Frontal cortex (tissue), 4 donors: ENCODE measurements around the gene COASY. TPM values are rescaled to one million over a fixed set of nuclear protein-coding genes. Genes with fewer than 3 reads are reported as not detected.
A peak's percentile ranks its signal among the peaks of the same experiment; 100 is the strongest.
"Not testable (repeated sequence)": the region's sequence is repeated elsewhere in the genome, so short reads cannot be mapped to it uniquely, and the experiment has no call there.

Experiments used
- DNase-seq, 2 donors: peaks; one replicate each; pipeline ENCODE4 v3.0.0; 2012; ENCODE audit warnings: low spot score in 2 of 2
- FAIRE-seq: peaks from 2 replicates; lab custom pipeline; 2012; peaks lifted over from hg19 to GRCh38; lab: Jason Lieb, UNC
- total RNA-seq: library from RNA; depleted of rRNA; stranded (reverse); fragments of >200 nt; gene quantifications from one replicate; pipeline ENCODE4 v1.2.3, GENCODE V29; 2014
- donor health status: control.
- donor health status: control.
- donor health status: control.

Gene COASY
- total RNA-seq, 1 donor from 2014 or later, result 4.1 TPM

GRCh38 chr17:42548070-42548837 lies 13.7 kb upstream of the COASY start:
- DNase-seq, result no peak

GRCh38 chr17:42548993-42549755 lies 12.8 kb upstream of the COASY start:
- DNase-seq (no peak), FAIRE-seq (no peak)

More at GRCh38 chr17:42548070-42548837, 13.7 kb upstream of the COASY start:
- FAIRE-seq, result no peak

- not testable (repeated sequence) for FAIRE-seq, DNase-seq
Measured at GRCh38 chr17:42552736-42553135, 9.2 kb upstream of the COASY start, which contains the start of gene HSD17B1. TSS of gene HSD17B1 (plus strand) at chr17:42552923. CDS start at chr17:42552934, 11 bp downstream.

- DNase-seq, result no peak
Measured at GRCh38 chr17:42553161-42553818, 8.7 kb upstream of the COASY start.

DNA sequence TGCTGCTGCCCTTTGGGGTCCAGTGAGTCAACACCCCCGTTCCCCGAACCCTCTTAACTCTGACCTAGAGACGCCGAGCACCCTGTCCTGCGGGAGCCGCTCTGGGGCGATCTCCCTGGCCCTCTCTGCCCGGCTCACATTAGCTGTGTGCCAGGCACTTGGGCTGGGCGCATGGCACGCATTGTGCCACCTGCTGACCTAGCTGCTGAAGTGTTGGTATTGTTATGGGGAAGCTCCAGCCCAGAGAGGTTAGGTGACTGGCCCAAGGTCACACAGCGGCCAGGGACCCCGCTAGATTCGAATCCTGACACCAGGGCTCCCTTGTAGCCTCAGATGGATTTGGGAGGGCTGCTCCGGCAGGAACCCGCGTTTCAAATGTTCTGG lies 8.1 kb upstream of the COASY start:
- no peak for FAIRE-seq
- DNase-seq, result no peak

More at GRCh38 chr17:42553161-42553818, 8.7 kb upstream of the COASY start:
- no peak for FAIRE-seq

GRCh38 chr17:42554250-42555121 lies 7.5 kb upstream of the COASY start:
- DNase-seq, result peak; percentile 89 to 92
- no peak for FAIRE-seq

DNA sequence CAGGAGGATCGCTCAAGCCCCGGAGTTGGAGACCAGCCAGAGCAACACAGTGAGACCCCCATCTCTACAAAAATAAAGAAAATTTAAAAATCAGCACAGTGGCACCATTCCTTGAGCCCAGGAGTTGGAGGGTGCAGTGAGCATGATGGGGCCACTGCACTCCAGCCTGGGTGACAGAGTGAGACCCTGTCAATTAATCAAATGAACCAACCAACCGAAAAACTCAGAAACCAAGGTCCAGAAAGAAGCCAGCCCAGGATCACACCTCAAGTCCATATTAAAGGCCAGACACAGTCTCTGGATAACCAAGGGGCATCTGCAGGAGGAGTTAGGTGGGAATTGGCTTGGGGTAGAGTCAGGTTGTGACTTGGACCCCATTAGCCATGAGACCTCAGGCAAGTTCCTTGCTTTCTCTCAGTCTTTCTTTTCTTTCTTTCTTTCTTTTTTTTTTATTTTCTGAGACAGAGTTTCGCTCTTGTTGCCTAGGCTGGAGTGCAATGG lies 6.8 kb upstream of the COASY start:
- DNase-seq, result no peak
- no peak for FAIRE-seq

GRCh38 chr17:42555961-42556617 lies 5.9 kb upstream of the COASY start:
- FAIRE-seq, DNase-seq: not testable (repeated sequence)

GRCh38 chr17:42559075-42559474 lies 2.9 kb upstream of the COASY start:
- FAIRE-seq (no peak), DNase-seq (no peak)

DNA sequence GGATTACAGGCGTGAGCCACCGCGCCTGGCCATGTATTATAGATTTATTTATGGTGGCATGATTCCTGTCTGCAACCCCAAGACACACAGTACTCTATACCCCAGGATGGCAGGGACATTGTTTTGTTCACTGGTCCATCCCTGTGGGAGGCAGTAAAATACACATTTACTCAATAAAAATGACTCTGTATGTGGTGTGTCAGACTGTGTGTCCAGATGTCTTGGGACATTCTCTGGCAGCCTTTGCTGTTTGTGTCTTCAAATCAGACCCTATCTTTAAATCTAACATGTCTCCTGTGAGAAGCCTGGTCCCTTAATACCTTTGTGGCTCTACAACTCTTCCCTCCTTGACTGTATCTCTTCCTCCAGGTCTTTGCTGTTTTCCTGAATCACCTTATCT lies 1.7 kb upstream of the COASY start:
- FAIRE-seq, result no peak
- DNase-seq, result no peak

GRCh38 chr17:42562388-42563142 lies 617 bp downstream of the COASY start:
- DNase-seq, result peak in 1 of 2 donors; percentile 52
- FAIRE-seq, result no peak

- DNase-seq (no peak), FAIRE-seq (no peak)
Measured at GRCh38 chr17:42563143-42563509, 1.2 kb downstream of the COASY start.

GRCh38 chr17:42563543-42563942 lies 1.6 kb downstream of the COASY start:
- no peak for DNase-seq
- FAIRE-seq, result no peak

- no peak for FAIRE-seq
Measured at GRCh38 chr17:42563950-42564349, 2.0 kb downstream of the COASY start.

GRCh38 chr17:42564815-42565522 lies 3.0 kb downstream of the COASY start:
- FAIRE-seq, result no peak

More at GRCh38 chr17:42563950-42564349, 2.0 kb downstream of the COASY start:
- no peak for DNase-seq

DNA sequence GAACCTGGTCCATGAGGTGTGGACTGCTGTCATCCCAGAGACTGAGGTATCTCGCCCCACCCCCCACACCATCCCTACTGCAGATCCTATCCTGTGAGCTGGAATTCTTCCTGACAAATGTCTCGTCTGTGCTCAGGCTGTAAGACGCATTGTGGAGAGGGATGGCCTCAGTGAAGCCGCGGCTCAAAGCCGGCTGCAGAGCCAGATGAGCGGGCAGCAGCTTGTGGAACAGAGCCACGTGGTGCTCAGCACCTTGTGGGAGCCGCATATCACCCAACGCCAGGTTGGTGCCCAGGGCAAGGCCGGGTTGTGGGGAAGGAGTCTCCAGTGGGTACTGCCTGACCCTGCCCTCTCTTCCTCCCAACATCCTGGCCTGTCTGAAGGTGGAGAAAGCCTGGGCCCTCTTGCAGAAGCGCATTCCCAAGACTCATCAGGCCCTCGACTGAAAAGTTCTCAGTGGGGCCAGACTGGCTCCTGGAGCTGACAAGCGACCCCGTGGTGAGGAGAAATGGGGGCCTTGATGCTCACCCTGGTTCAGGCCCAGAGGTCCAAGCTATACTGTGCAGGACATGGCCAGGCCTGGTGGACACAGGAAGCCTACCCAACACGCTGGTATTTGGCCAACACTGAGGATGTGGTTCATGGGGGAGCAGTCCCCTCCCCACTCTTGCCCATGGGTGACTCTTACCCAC lies 3.7 kb downstream of the COASY start:
- DNase-seq (no peak), FAIRE-seq (no peak)

More at GRCh38 chr17:42564815-42565522, 3.0 kb downstream of the COASY start:
- DNase-seq, result no peak
